ENCODE measurements around the gene BANF1. TPM values are rescaled to one million over a fixed set of nuclear protein-coding genes. Genes with fewer than 3 reads are reported as not detected.
A peak's percentile ranks its signal among the peaks of the same experiment; 100 is the strongest.

BANF1 gene
- total RNA-seq, 3 donors from 2014 or later: 286 to 337 (median 326) TPM

DNA sequence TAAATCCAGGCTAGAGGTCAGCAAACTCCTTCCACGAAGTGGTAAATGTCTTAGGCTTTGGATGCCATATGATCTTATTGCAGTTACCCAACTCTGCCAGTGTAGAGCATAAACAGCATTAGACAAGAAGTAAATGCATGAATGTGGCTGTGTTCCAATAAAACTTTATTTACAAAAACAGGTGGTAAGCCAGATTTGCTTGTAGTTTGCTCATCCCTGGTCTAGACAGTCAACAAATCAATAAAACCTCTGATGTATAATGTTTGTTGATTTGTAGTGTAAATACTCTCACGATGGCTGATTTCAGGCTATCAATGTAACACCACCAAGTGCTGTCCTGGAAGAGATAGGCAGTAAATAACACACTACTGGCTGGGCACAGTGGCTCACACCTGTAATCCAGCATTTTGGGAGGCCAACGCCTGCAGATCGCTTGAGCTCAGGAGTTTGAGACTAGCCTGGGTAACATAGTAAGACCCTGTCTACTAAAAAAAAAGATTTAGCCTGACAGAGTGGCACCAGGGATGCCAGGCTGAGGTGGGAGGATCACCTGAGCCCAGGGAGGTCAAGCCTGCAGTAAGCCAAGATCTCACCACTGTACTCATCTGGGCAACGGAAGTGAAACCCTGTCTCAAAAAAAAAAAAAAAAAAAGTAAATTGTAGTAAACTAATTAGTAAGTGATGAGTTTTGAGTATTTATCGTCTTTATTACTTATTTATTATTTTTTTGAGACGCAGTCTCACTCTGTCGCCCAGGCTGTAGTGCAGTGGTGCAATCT, 30.8 kb downstream of the BANF1 start:
- Mint-ChIP-seq H3K27me3 (ENCODE audit: low read depth) (no peaks in the 10 kb centered on the region), H3K9me3 (no peaks in the 10 kb centered on the region), H3K4me1 (ENCODE audit: low read depth) (no peaks in the 10 kb centered on the region), H3K36me3 (ENCODE audit: insufficient read depth) (no peaks in the 10 kb centered on the region), H3K4me3 (no peak overlapping the region)
- DNase-seq (no peak), ATAC-seq (no peak)

DNA sequence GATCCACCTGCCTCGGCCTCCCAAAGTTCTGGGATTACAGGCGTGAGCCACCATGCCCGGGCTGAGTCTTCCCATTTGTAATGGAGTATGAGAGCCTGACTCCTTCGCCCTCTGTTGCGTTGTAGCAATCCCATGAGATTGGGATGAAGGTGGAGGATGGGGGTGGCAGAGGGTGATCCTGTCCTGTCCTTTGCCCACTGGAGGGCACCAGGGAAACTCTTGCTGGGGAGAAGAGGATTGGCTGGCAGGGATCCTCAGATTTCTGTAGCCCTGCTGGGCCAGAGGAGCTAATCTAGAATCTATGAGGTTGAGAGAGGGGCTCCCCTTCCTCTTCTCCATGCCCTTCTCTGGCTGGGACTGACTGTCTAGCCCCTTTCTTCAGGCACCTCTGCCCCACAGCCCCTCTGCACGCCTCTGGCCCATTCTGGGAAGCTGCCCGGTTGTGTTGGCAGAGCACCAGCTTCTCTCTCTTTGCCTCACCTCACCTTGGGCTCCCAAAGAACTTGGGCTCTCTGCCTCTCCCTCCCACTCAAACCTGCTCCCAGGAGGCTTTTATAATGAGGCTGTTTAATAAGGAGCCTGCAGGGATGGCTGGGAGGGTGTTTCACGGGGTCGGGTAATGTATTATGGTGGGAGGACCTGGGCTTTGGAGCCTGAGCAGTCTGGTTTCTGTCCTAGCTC, 33.5 kb downstream of the BANF1 start:
- DNase-seq (no peak), ATAC-seq (no peak)
- Mint-ChIP-seq H3K9me3 (no peaks in the 10 kb centered on the region), H3K36me3 (ENCODE audit: insufficient read depth) (no peaks in the 10 kb centered on the region), H3K4me1 (ENCODE audit: low read depth) (no peaks in the 10 kb centered on the region), H3K4me3 (no peak overlapping the region), H3K27me3 (ENCODE audit: low read depth) (peaks cover 2% of the 10 kb centered on the region)

GRCh38 chr11:66036334-66036710, 34.0 kb downstream of the BANF1 start:
- DNase-seq (no peak), ATAC-seq (no peak)
- H3K4me1 Mint-ChIP-seq (ENCODE audit: low read depth): no peaks in the 10 kb centered on the region
- H3K4me3 Mint-ChIP-seq: no peak overlapping the region
- no peaks in the 10 kb centered on the region for H3K36me3 Mint-ChIP-seq (ENCODE audit: insufficient read depth)
- H3K9me3 Mint-ChIP-seq: no peaks in the 10 kb centered on the region
- H3K27me3 Mint-ChIP-seq (ENCODE audit: low read depth): peaks cover 2% of the 10 kb centered on the region

DNA sequence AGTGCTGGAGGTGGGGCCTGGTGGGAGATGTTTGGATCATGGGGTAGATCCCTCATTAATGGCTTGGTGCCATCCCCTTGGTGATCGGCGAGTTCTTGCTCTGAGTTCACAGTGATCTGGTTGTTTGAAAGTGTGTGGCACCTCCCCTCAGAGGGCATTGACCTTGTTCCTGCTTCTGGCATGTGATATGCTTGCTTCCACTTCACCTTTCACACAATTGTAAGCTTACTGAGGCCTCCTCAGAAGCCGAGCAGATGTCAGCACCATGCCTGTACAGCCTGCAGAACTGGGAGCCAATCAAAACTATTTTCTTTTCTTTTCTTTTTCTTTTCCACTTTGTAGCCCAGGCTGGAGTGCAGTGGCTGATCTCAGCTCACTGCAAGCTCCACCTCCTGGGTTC, 35.0 kb downstream of the BANF1 start:
- no peaks in the 10 kb centered on the region for H3K36me3 Mint-ChIP-seq (ENCODE audit: insufficient read depth)
- DNase-seq: no peak
- no peaks in the 10 kb centered on the region for H3K9me3 Mint-ChIP-seq
- no peaks in the 10 kb centered on the region for H3K4me1 Mint-ChIP-seq (ENCODE audit: low read depth)
- no peak for ATAC-seq
- H3K27me3 Mint-ChIP-seq (ENCODE audit: low read depth): peaks cover 2% of the 10 kb centered on the region
- no peak overlapping the region for H3K4me3 Mint-ChIP-seq

DNA sequence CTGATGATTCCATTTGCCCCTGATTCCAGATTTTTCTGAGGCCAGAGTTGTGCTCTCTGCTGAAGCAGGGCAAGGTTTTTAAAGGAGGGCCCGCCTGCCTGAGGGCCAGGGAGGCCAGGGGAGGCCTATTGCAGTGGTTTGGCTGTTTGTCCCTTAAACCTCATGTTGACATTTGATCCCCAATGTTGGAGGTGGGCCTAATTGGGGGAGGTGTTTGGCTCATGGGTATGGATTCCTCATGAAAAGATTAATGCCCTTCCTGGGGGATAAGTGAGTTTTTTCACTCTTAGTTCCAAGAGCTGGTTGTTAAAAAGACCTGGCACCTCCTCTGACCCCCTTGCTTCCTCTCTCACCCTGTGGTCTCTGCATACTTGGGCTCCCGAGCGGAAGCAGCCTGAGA, 37.5 kb downstream of the BANF1 start:
- H3K36me3 Mint-ChIP-seq (ENCODE audit: insufficient read depth): no peaks in the 10 kb centered on the region
- H3K4me1 Mint-ChIP-seq (ENCODE audit: low read depth): peaks cover 4% of the 10 kb centered on the region
- H3K27me3 Mint-ChIP-seq (ENCODE audit: low read depth): peaks cover 2% of the 10 kb centered on the region
- no peak overlapping the region for H3K4me3 Mint-ChIP-seq
- DNase-seq (no peak), ATAC-seq (no peak)
- H3K9me3 Mint-ChIP-seq: no peaks in the 10 kb centered on the region

- H3K4me3 Mint-ChIP-seq: no peak overlapping the region
- ATAC-seq (no peak), DNase-seq (no peak)
- H3K9me3 Mint-ChIP-seq: no peaks in the 10 kb centered on the region
- H3K4me1 Mint-ChIP-seq (ENCODE audit: low read depth): peaks cover 12% of the 10 kb centered on the region
- peaks cover 2% of the 10 kb centered on the region for H3K27me3 Mint-ChIP-seq (ENCODE audit: low read depth)
- no peaks in the 10 kb centered on the region for H3K36me3 Mint-ChIP-seq (ENCODE audit: insufficient read depth)
Observed at GRCh38 chr11:66042227-66042995, 40.1 kb downstream of the BANF1 start.

DNA sequence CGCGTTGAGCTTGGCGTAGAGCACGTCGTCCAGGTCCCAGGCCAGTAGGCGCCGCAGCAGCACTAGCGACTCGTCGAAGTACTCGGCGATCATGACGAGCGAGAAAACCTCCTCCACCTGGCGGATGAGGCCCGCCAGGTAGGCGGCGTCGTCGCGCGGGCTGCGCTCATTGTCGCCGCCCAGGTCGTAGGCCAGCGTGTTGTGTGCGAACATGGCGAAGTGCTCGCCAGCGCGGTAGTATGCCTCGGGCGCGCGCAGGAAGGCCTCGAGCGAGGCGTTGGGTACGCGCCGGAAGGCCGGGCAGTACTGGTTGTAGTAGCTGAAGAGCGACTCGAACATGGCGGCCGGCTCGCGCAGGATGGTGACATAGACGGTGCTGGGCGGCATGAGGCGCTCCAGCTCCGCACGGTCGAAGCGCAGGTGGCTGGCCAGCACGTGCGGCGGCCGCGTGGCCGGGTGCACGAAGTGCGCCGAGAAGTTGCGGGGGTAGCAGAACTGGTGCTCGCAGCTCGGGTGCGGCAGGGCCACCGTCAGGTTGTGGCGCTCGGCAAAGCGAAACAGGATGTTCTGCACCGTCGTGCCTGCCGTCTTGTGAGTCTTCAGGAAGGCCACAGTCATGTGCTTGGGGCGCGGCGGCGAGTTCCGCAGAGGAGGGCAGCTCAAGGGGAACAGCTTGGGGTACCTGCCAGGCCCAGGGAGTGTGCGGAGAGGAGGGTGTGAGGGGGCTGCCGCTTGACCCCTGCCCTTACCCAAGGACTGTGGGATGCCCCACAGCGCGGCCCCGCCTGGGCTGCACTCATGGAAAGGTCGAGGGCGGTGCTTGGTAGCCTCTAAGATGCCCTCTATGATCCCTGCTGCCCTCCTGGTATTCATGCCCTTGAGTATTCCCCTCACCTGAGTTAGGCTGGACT, 40.9 kb downstream of the BANF1 start:
- ATAC-seq: no peak
- peaks cover 12% of the 10 kb centered on the region for H3K4me1 Mint-ChIP-seq (ENCODE audit: low read depth)
- peaks cover 5% of the 10 kb centered on the region for H3K27me3 Mint-ChIP-seq (ENCODE audit: low read depth)
- no peak overlapping the region for H3K4me3 Mint-ChIP-seq
- DNase-seq: no peak
- H3K36me3 Mint-ChIP-seq (ENCODE audit: insufficient read depth): no peaks in the 10 kb centered on the region
- no peaks in the 10 kb centered on the region for H3K9me3 Mint-ChIP-seq

- peak; percentile 68 to 82 for ATAC-seq
- no peaks in the 10 kb centered on the region for H3K9me3 Mint-ChIP-seq
- H3K4me1 Mint-ChIP-seq (ENCODE audit: low read depth): peaks cover 17% of the 10 kb centered on the region
- no peak for DNase-seq
- peaks cover 3% of the 10 kb centered on the region for H3K27me3 Mint-ChIP-seq (ENCODE audit: low read depth)
- H3K36me3 Mint-ChIP-seq (ENCODE audit: insufficient read depth): no peaks in the 10 kb centered on the region
- H3K4me3 Mint-ChIP-seq: peak overlapping the region; percentile 4
Observed at GRCh38 chr11:66044757-66045156, 42.5 kb downstream of the BANF1 start.

DNA sequence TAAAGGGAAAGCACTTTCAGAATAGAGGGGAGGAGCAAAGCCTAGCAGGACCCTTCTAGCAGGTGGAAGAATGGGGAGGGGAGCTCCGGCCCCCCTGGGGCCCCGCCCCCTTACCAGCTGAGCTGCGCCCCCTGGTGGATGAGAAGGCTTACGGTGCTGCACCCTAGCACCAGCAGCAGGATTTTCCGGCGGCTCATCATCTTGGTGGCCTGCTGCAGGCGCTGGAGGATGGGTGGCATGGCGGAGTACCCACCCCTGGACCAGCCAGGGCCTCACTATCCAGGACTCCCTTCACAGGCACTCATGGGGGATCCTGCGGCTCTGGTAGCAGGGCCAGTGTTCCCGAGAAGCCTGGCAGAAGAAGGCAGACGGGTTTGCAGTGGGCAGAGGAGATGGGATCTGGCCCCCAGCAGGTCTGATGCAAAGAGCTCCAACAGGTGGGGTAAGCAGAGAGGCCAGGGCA, 42.9 kb downstream of the BANF1 start:
- no peaks in the 10 kb centered on the region for H3K36me3 Mint-ChIP-seq (ENCODE audit: insufficient read depth)
- H3K4me1 Mint-ChIP-seq (ENCODE audit: low read depth): peaks cover 18% of the 10 kb centered on the region
- H3K4me3 Mint-ChIP-seq: peak overlapping the region; percentile 16
- H3K9me3 Mint-ChIP-seq: no peaks in the 10 kb centered on the region
- DNase-seq: peak; percentile 85
- H3K27me3 Mint-ChIP-seq (ENCODE audit: low read depth): peaks cover 3% of the 10 kb centered on the region
- ATAC-seq: peak; percentile 88 to 93

DNA sequence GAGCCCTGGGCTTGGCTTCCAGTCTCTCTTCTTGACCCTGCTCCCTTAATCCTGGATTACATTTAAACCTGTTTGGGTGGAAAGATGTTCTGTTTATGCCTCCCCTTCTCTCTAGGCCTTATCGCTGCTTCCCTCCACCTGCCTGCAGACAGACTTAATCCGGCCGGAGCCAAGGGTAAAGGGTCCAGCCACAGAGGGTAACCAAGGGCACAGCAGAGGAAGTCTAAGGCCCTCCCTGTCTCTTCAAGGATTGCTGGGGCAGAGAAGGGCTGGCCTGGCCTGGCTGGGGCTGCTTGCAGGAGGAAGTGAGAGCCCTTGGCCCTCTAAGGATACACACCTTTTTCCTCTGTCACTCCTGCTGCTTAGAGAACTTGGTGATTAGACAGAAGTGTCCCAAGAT, 44.6 kb downstream of the BANF1 start:
- Mint-ChIP-seq H3K4me3 (no peak overlapping the region), H3K36me3 (ENCODE audit: insufficient read depth) (no peaks in the 10 kb centered on the region), H3K27me3 (ENCODE audit: low read depth) (peaks cover 3% of the 10 kb centered on the region), H3K4me1 (ENCODE audit: low read depth) (peaks cover 27% of the 10 kb centered on the region), H3K9me3 (no peaks in the 10 kb centered on the region)
- DNase-seq: no peak
- no peak for ATAC-seq

GRCh38 chr11:66047541-66048365, 45.5 kb downstream of the BANF1 start:
- Mint-ChIP-seq H3K36me3 (ENCODE audit: insufficient read depth) (peaks cover 6% of the 10 kb centered on the region), H3K4me1 (ENCODE audit: low read depth) (peaks cover 31% of the 10 kb centered on the region), H3K27me3 (ENCODE audit: low read depth) (peaks cover 3% of the 10 kb centered on the region), H3K4me3 (no peak overlapping the region), H3K9me3 (no peaks in the 10 kb centered on the region)
- DNase-seq (no peak), ATAC-seq (no peak)

DNA sequence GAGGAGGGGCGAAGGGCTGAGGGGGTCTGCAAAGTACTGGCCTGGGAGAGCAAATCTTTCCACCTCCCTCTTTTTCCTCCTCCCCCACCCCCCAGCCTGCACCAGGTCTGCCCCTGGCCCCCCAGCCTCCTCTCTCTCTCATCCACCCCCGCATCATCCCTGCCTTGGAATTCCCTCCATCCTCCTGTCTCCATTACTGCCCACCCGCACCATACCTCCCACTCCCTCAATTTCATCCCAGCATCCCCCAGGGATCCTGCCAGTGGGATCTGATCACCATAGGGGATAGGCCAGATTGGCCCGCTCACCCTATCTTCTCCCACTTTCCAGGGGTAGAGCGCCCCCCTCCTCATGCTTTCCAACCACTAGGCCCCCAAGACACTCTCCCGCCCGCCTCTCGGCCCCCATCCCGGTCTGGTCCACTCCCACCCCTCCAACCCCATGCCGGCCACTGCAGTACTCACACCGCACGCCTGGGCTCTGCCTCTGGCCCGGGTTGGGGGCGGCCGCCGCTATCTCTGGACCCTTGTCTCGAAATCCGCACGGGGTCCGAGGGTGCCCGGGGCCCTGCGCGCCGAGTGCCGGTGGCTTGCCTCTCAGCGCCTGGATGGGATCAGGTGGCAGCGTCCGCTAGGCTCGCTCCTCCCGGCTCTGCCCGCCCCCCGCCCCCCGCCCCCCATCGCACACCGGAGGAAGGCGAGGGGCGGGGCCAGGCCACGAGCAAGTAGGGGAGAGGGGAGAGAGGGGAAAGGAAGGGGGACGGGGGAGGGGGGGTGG, 46.4 kb downstream of the BANF1 start, which contains the start of gene GAL3ST3:
TSS of gene GAL3ST3 (minus strand) at position 615 of the 777 bp plus-strand sequence. CDS start 3,746 bp downstream, outside the sequence.
- H3K4me1 Mint-ChIP-seq (ENCODE audit: low read depth): peaks cover 36% of the 10 kb centered on the region
- DNase-seq (no peak), ATAC-seq (no peak)
- H3K9me3 Mint-ChIP-seq: no peaks in the 10 kb centered on the region
- H3K27me3 Mint-ChIP-seq (ENCODE audit: low read depth): peaks cover 3% of the 10 kb centered on the region
- no peak within 1 kb of the TSS for H3K4me3 Mint-ChIP-seq
- peaks cover 11% of the 10 kb centered on the region for H3K36me3 Mint-ChIP-seq (ENCODE audit: insufficient read depth)
